Vagina (tissue), 2 donors: Measurements from ENCODE around the gene TBC1D16. TPM values are rescaled to one million over a fixed set of nuclear protein-coding genes. Genes with fewer than 3 reads are reported as not detected.

ENCODE experiments used
- DNase-seq, 2 donors: peaks; one replicate each; pipeline ENCODE4 v3.0.0-alpha.2; 2017; ENCODE audit errors: extremely low spot score in 2 of 2
- H3K27ac ChIP-seq: fragments of 200-600 bp; sonication (generic); one replicate; pipeline ENCODE4 v1.5.1; 2019
- H3K27me3 ChIP-seq: fragments of 200-600 bp; sonication (generic); one replicate; pipeline ENCODE4 v1.5.1; 2019
- H3K36me3 ChIP-seq, 2 donors: fragments of 200-600 bp; sonication (generic); one replicate each; pipeline ENCODE4 v1.5.1; 2017 to 2019
- H3K4me1 ChIP-seq: fragments of 200-600 bp; sonication (generic); one replicate; pipeline ENCODE4 v1.5.1; 2019
- H3K4me3 ChIP-seq, 2 donors: fragments of 200-600 bp; sonication (generic); 1 replicate in 1 of 2; 2 replicates in 1 of 2; pipeline ENCODE4 v1.5.1; 2016 to 2019
- H3K9me3 ChIP-seq: fragments of 200-600 bp; sonication (generic); one replicate; pipeline ENCODE4 v1.5.1; 2019
- POLR2A ChIP-seq, 2 donors: fragments of 450-650 bp; IDR thresholded peaks; one replicate each; pipeline ENCODE4 v1.6.1; 2017; ENCODE audit warnings: antibody characterized with exemption in 2 of 2, mild to moderate bottlenecking in 2 of 2, moderate library complexity in 2 of 2
- POLR2AphosphoS5 ChIP-seq, 2 donors: sonication (generic); formaldehyde crosslinking; IDR thresholded peaks; one replicate each; pipeline ENCODE4 v1.9.0; 2017; ENCODE audit warnings: antibody characterized with exemption in 2 of 2, mild to moderate bottlenecking in 2 of 2, low read depth in 1 of 2; ENCODE audit not compliant: insufficient read depth in 1 of 2
- intact Hi-C: fragments of 100-400 bp; cut with DNase I; formaldehyde crosslinking; loops from one replicate; pipeline ENCODE4 v1.15.1; 2023
- total RNA-seq: library from RNA; depleted of rRNA; stranded (reverse); fragments of >200 nt; gene quantifications from one replicate; pipeline ENCODE4 v1.2.3, GENCODE V29; 2016
- TF ChIP-seq, protein P1 (sequence below), 3 experiments: fragments of 450-650 bp in 2 of 3; fragments of 200-600 bp in 1 of 3; sonication (generic) in 1 of 3; IDR thresholded peaks; one replicate each; pipeline ENCODE4 v1.5.1; 2017 to 2019; ENCODE audit warnings: antibody characterized with exemption in 3 of 3, mild to moderate bottlenecking in 2 of 3, moderate library complexity in 2 of 3

Gene TBC1D16
- total RNA-seq, 1 donor from 2014 or later, result 18.2 TPM

DNA sequence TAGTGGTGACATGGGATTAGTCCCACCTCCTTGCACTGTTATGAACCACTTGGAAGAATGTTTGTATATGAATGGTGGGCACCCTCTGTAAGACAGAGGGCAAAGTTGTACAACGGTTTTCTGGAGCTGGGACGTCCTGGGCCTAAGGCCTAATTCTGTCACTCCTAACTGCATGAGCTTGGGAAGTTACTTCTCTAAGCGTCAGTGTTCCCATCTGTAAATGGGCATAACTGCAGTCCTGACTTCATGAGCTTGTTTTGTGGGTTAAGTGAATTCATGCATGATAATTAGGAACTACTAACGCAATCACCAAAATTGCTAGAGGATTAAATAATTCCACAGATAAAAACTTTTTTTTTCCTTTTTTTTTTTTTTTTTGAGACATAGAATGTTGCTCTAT is 1.8 kb downstream of the TBC1D16 start:
- H3K4me1 ChIP-seq, result peaks cover 55% of the 10 kb centered on the region

DNA sequence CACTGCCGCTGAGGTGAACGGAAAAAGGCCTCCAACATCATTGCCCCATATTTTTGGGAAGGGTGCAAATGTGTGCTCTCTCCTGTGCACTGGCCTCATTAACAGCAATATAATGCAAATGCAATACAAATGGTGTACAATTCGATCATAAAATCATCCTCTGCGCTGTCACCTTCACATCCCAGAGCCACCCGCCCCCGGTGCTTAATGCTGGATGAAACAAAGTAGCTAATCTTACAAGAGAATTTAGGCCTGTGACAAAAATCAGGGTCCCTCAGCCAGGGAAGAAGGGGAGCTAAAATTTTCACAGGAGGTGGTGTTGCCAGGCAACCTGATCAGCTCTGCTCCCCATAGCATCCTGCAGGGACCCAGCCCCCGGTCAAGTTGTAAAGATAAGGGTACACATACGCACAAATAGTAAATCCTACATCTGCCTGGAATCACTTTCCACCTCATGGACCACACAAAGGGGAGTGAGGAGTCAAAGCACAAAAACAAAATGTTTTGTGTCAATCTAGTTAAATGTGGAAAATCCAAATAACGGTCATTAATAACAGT is 3.0 kb downstream of the TBC1D16 start:
- Histone ChIP-seq H3K4me1 (peaks cover 66% of the 10 kb centered on the region), H3K27ac (no peak overlapping the region), H3K9me3 (no peaks in the 10 kb centered on the region), H3K4me3 (no peak overlapping the region), H3K27me3 (no peaks in the 10 kb centered on the region), H3K36me3 (no peaks in the 10 kb centered on the region)
- no peak for DNase-seq
- intact Hi-C loops, result loop anchor here (2.0 kb wide), 1 partner anchor 24 kb away; no protein-coding TSS in a partner anchor
- no peak for TF ChIP-seq POLR2AphosphoS5 (IDR thresholded peaks at IDR 0.05; ENCODE audit: insufficient read depth in 1 of 2, low read depth in 1 of 2)
- TF ChIP-seq, protein P1, sequence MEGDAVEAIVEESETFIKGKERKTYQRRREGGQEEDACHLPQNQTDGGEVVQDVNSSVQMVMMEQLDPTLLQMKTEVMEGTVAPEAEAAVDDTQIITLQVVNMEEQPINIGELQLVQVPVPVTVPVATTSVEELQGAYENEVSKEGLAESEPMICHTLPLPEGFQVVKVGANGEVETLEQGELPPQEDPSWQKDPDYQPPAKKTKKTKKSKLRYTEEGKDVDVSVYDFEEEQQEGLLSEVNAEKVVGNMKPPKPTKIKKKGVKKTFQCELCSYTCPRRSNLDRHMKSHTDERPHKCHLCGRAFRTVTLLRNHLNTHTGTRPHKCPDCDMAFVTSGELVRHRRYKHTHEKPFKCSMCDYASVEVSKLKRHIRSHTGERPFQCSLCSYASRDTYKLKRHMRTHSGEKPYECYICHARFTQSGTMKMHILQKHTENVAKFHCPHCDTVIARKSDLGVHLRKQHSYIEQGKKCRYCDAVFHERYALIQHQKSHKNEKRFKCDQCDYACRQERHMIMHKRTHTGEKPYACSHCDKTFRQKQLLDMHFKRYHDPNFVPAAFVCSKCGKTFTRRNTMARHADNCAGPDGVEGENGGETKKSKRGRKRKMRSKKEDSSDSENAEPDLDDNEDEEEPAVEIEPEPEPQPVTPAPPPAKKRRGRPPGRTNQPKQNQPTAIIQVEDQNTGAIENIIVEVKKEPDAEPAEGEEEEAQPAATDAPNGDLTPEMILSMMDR (IDR thresholded peaks at IDR 0.05), result no peak
- TF ChIP-seq POLR2A (IDR thresholded peaks at IDR 0.05), result no peak

More for the DNA sequence above, 1.8 kb downstream of the TBC1D16 start:
- Histone ChIP-seq H3K4me3 (no peak overlapping the region), H3K27me3 (no peaks in the 10 kb centered on the region), H3K9me3 (no peaks in the 10 kb centered on the region), H3K36me3 (no peaks in the 10 kb centered on the region), H3K27ac (no peak overlapping the region)
- no peak for DNase-seq
- intact Hi-C loops, result loop anchor here (2.0 kb wide), 1 partner anchor 25 kb away; no protein-coding TSS in a partner anchor
- TF ChIP-seq POLR2A (IDR thresholded peaks at IDR 0.05), result no peak

DNA sequence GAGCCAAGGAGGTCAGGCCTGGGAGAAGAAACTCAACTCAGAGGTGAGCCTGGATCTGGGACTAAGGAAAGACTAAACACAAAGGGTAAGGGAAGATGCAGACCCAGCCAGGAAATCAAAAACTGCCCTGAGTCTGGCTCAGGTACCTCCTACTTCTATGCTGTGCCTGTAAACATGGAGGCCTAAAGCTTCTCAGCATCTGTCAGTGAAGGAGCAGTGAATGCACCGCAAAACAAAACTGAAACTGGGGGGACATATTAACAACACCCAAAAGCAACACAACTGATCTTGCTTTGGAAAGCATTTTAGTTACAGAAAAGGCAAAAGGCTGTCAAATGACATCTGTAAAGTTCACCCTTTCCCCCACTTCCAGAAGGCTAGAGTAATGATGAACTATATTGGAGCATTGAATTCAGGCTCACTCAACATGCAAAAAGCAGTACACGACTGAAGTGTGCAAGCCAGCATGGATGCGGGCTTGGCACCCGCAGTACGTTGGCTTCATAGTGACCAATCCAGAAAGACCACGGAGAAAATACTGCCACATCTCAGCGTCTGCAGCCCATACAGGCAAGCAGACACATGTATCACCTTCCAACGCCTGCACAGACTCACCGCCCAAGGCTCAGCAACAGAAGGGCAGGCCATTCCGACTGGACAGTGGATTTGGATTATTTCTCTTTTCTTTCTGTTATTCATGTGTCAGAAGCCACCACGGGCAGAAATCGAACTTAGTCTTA is 3.8 kb downstream of the TBC1D16 start:
- Histone ChIP-seq H3K9me3 (no peaks in the 10 kb centered on the region), H3K27ac (no peak overlapping the region), H3K4me1 (peaks cover 62% of the 10 kb centered on the region), H3K36me3 (no peaks in the 10 kb centered on the region), H3K27me3 (no peaks in the 10 kb centered on the region), H3K4me3 (no peak overlapping the region)
- intact Hi-C loops, result loop anchor here (2.0 kb wide), 1 partner anchor 23 kb away; no protein-coding TSS in a partner anchor
- TF ChIP-seq, protein P1 (IDR thresholded peaks at IDR 0.05), result no peak
- TF ChIP-seq POLR2AphosphoS5 (IDR thresholded peaks at IDR 0.05; ENCODE audit: insufficient read depth in 1 of 2, low read depth in 1 of 2), result no peak
- TF ChIP-seq POLR2A (IDR thresholded peaks at IDR 0.05), result no peak
- DNase-seq, result no peak

GRCh38 chr17:80030730-80031410 is 4.8 kb downstream of the TBC1D16 start:
- DNase-seq, result no peak
- H3K4me3 ChIP-seq, result no peak overlapping the region

More at GRCh38 chr17:80030730-80031410, 4.8 kb downstream of the TBC1D16 start:
- Histone ChIP-seq H3K36me3 (no peaks in the 10 kb centered on the region), H3K27me3 (no peaks in the 10 kb centered on the region), H3K27ac (no peak overlapping the region), H3K9me3 (no peaks in the 10 kb centered on the region), H3K4me1 (peaks cover 69% of the 10 kb centered on the region)
- peak in 1 of 2 donors; percentile 49 for TF ChIP-seq POLR2AphosphoS5 (IDR thresholded peaks at IDR 0.05; ENCODE audit: insufficient read depth in 1 of 2, low read depth in 1 of 2)
- TF ChIP-seq POLR2A (IDR thresholded peaks at IDR 0.05), result no peak
- TF ChIP-seq, protein P1 (IDR thresholded peaks at IDR 0.05), result no peak
- intact Hi-C loops, result no loop called here
